Gastrocnemius medialis (tissue), 4 donors: ENCODE results near the gene NHSL1.

Experiments used
- CTCF ChIP-seq, 5 experiments: fragments of 450-650 bp in 3 of 5; fragments of 200-600 bp in 2 of 5; sonication (generic) in 2 of 5; IDR thresholded peaks in 4 of 5; conservative IDR thresholded peaks in 1 of 5; 1 replicate in 4 of 5; 2 replicates in 1 of 5; pipeline ENCODE4 v1.5.1; 2016 to 2019; ENCODE audit warnings: antibody characterized with exemption in 5 of 5, mild to moderate bottlenecking in 3 of 5, moderate library complexity in 3 of 5
- POLR2A ChIP-seq, 2 donors: fragments of 450-650 bp; IDR thresholded peaks; one replicate each; pipeline ENCODE4 v1.6.1; 2017; ENCODE audit warnings: antibody characterized with exemption in 2 of 2, mild to moderate bottlenecking in 2 of 2, moderate library complexity in 2 of 2

- TF ChIP-seq CTCF (IDR thresholded peaks at IDR 0.05 in 4 of 5, conservative IDR thresholded peaks at IDR 0.05 in 1 of 5) = no peak
- no peak for TF ChIP-seq POLR2A (IDR thresholded peaks at IDR 0.05)
Measured at GRCh38 chr6:138514860-138515540, 15.7 kb upstream of the NHSL1 start.
